HCT116 (cell line): Measurements from ENCODE around the gene ZDHHC21. TPM values are rescaled to one million over a fixed set of nuclear protein-coding genes. Genes with fewer than 3 reads are reported as not detected.

ENCODE experiments used
- ATAC-seq: fragments of 200-7000 bp; cut with Tn5 transposase; 2 replicates; pipeline ENCODE4 v1.9.1; 2020; ENCODE audit warnings: mild to moderate bottlenecking, moderate library complexity
- BruUV-seq: library from RNA; stranded (reverse); fragments of 400-500 nt; replicated peaks from 2 replicates; lab custom pipeline; 2021; lab: Mats Ljungman, UMichigan
- CTCF ChIA-PET: fragments of 300-600 bp; sonication (Branson Sonifier 250); formaldehyde crosslinking; loops from one replicate; lab custom pipeline; 2021; ENCODE audit warnings: antibody characterized with exemption; lab: Charles Lee
- POLR2A ChIA-PET: fragments of 300-600, 350-600 bp; sonication (Branson Sonifier 250); formaldehyde crosslinking; loops from one replicate; lab custom pipeline; 2021; ENCODE audit warnings: antibody characterized with exemption; lab: Charles Lee
- RAD21 ChIA-PET, 2 experiments: fragments of 300-600 bp; sonication (Branson Sonifier 250); formaldehyde crosslinking; loops; one replicate each; lab custom pipeline; 2023; ENCODE audit warnings: low total read pairs in 2 of 2; ENCODE audit not compliant: uncharacterized antibody in 2 of 2, unreplicated experiment in 2 of 2, low non-redundant PET in 1 of 2; lab: Charles Lee
- DNase-seq: peaks from one replicate; pipeline ENCODE4 v3.0.0-alpha.2; 2010; ENCODE audit warnings: low read depth, low spot score
- H2AFZ ChIP-seq: fragments of 200-600 bp; shearing (Covaris generic), sonication (generic); 2 replicates; pipeline ENCODE4 v1.6.1; 2017; ENCODE audit warnings: low read depth, mixed run types, mixed read lengths, antibody characterized with exemption, low read length; ENCODE audit not compliant: poor library complexity, severe bottlenecking
- H3K27ac ChIP-seq: 2 replicates; pipeline ENCODE4 v1.5.1; 2012; ENCODE audit warnings: low read depth, low read length
- H3K27me3 ChIP-seq: fragments of 200-600 bp; sonication (generic); 2 replicates; pipeline ENCODE4 v1.6.1; 2016; ENCODE audit warnings: mixed run types, low read length, mixed read lengths; ENCODE audit not compliant: insufficient read depth
- H3K36me3 ChIP-seq, 2 experiments: fragments of 200-500 bp in 1 of 2; fragments of 200-600 bp in 1 of 2; sonication (Bioruptor generic) in 1 of 2; sonication (generic) in 1 of 2; 2 replicates each; pipeline versions ENCODE4 v1.5.1 to v1.6.1; 2014 to 2016; ENCODE audit warnings: low read length in 2 of 2, inconsistent platforms in 1 of 2, mixed read lengths in 1 of 2, mixed run types in 1 of 2; ENCODE audit not compliant: insufficient read depth in 2 of 2, control insufficient read depth in 1 of 2
- H3K4me1 ChIP-seq, 2 experiments: fragments of 200-600 bp in 1 of 2; sonication (generic) in 1 of 2; 2 replicates each; pipeline versions ENCODE4 v1.5.1 to v1.6.1; 2012 to 2017; ENCODE audit warnings: low read length in 2 of 2, inconsistent platforms in 1 of 2, mild to moderate bottlenecking in 1 of 2, mixed read lengths in 1 of 2, mixed run types in 1 of 2, moderate library complexity in 1 of 2; ENCODE audit not compliant: insufficient read depth in 2 of 2, control insufficient read depth in 1 of 2
- H3K4me2 ChIP-seq: fragments of 200-600 bp; sonication (generic); 2 replicates; pipeline ENCODE4 v1.6.1; 2017; ENCODE audit warnings: mixed run types, low read length, mixed read lengths
- H3K4me3 ChIP-seq, 2 experiments: fragments of 200-600 bp in 1 of 2; sonication (generic) in 1 of 2; replicated peaks in 1 of 2; 2 replicates each; pipeline ENCODE4 v1.5.1; 2011 to 2016; ENCODE audit warnings: low read length in 2 of 2, control low read depth in 1 of 2, low read depth in 1 of 2, mild to moderate bottlenecking in 1 of 2, mixed read lengths in 1 of 2, mixed run types in 1 of 2
- H3K79me2 ChIP-seq: fragments of 200-600 bp; sonication (generic); 2 replicates; pipeline ENCODE4 v1.6.1; 2017; ENCODE audit warnings: mild to moderate bottlenecking, mixed run types, low read length, moderate library complexity, mixed read lengths; ENCODE audit not compliant: insufficient read depth
- H3K9ac ChIP-seq: fragments of 200-600 bp; sonication (generic); 2 replicates; pipeline ENCODE4 v1.6.1; 2016; ENCODE audit warnings: low read length, mixed read lengths
- H3K9me2 ChIP-seq: fragments of 200-600 bp; sonication (generic), shearing (Covaris generic); 2 replicates; pipeline ENCODE4 v1.6.1; 2017; ENCODE audit warnings: mixed run types, mild to moderate bottlenecking, moderate library complexity; ENCODE audit not compliant: insufficient read depth
- H3K9me3 ChIP-seq, 2 experiments: fragments of 200-500 bp in 1 of 2; fragments of 200-600 bp in 1 of 2; sonication (Bioruptor generic) in 1 of 2; sonication (generic) in 1 of 2; 2 replicates each; pipeline ENCODE4 v1.6.1; 2014 to 2017; ENCODE audit warnings: low read length in 2 of 2, mixed read lengths in 2 of 2, inconsistent platforms in 1 of 2, low read depth in 1 of 2, mild to moderate bottlenecking in 1 of 2, mixed run types in 1 of 2, moderate library complexity in 1 of 2; ENCODE audit not compliant: control insufficient read depth in 1 of 2, insufficient read depth in 1 of 2
- H4K20me1 ChIP-seq: fragments of 200-600 bp; sonication (generic), shearing (Covaris generic); 2 replicates; pipeline ENCODE4 v1.6.1; 2017; ENCODE audit warnings: mixed run types, mild to moderate bottlenecking, moderate library complexity; ENCODE audit not compliant: insufficient read depth
- ATF3 ChIP-seq: IDR thresholded peaks from 2 replicates; pipeline ENCODE4 v1.6.1; 2012
- CEBPB ChIP-seq: IDR thresholded peaks from 2 replicates; pipeline ENCODE4 v1.6.1; 2012; ENCODE audit warnings: low read depth
- EGR1 ChIP-seq: IDR thresholded peaks from 2 replicates; pipeline ENCODE4 v1.6.1; 2012; ENCODE audit warnings: low read depth
- EZH2phosphoT487 ChIP-seq: fragments of 200-600 bp; IDR thresholded peaks from 2 replicates; pipeline ENCODE4 v1.6.1; 2018; ENCODE audit warnings: antibody characterized with exemption, borderline replicate concordance
- FOSL1 ChIP-seq: IDR thresholded peaks from 2 replicates; pipeline ENCODE4 v1.6.1; 2012; ENCODE audit warnings: low read depth
- JUND ChIP-seq: IDR thresholded peaks from 2 replicates; pipeline ENCODE4 v1.6.1; 2012
- REST ChIP-seq: IDR thresholded peaks from 2 replicates; pipeline ENCODE4 v1.6.1; 2012; ENCODE audit warnings: low read depth
- SIN3A ChIP-seq: IDR thresholded peaks from 2 replicates; pipeline ENCODE4 v1.6.1; 2012; ENCODE audit warnings: low read depth
- SP1 ChIP-seq: IDR thresholded peaks from 2 replicates; pipeline ENCODE4 v1.6.1; 2012; ENCODE audit warnings: low read depth
- YY1 ChIP-seq: IDR thresholded peaks from 2 replicates; pipeline ENCODE4 v1.6.1; 2011; ENCODE audit warnings: low read length, low read depth, moderate library complexity, mild to moderate bottlenecking; ENCODE audit not compliant: insufficient replicate concordance; ENCODE audit errors: extremely low read depth
- ZBTB33 ChIP-seq: IDR thresholded peaks from 2 replicates; pipeline ENCODE4 v1.6.1; 2011; ENCODE audit warnings: mild to moderate bottlenecking, low read length, moderate library complexity; ENCODE audit not compliant: insufficient replicate concordance; ENCODE audit errors: extremely low read depth
- ZNF274 ChIP-seq: fragments of 200-500 bp; sonication (Bioruptor generic); IDR thresholded peaks from 2 replicates; pipeline ENCODE4 v1.6.1; 2014; ENCODE audit warnings: mild to moderate bottlenecking, low read depth, low read length, inconsistent platforms
- intact Hi-C: fragments of 100-400 bp; cut with micrococcal nuclease; formaldehyde crosslinking; loops from 2 replicates; pipeline ENCODE4 v1.10.0; 2022
- total RNA-seq: library from RNA; stranded (reverse); gene quantifications from one replicate; pipeline ENCODE4 v1.2.1, GENCODE V29; 2021; ENCODE audit not compliant: unreplicated experiment

The ZDHHC21 gene
- total RNA-seq, 1 experiment from 2014 or later = 5.9 TPM

- no peak for TF ChIP-seq FOSL1
Measured at GRCh38 chr9:14722391-14723035, 29.3 kb upstream of the ZDHHC21 start, which contains the start of gene CER1 (continued).

- DNase-seq (no peak), ATAC-seq (no peak)
- POLR2A ChIA-PET = no interaction called here
- CTCF ChIA-PET = no interaction called here
- Histone ChIP-seq H3K4me1 (no peaks in the 10 kb centered on the region), H3K4me2 (no peak overlapping the region), H4K20me1 (no peaks in the 10 kb centered on the region; the same call in 1 of the 2 replicates), H3K4me3 (no peak overlapping the region), H3K36me3 (no peaks in the 10 kb centered on the region), H3K27me3 (peaks cover 49% of the 10 kb centered on the region), H3K9me3 (no peaks in the 10 kb centered on the region), H3K27ac (no peak overlapping the region), H3K9me2 (no peaks in the 10 kb centered on the region), H2AFZ (no peak overlapping the region), H3K79me2 (no peaks in the 10 kb centered on the region), H3K9ac (no peak overlapping the region)
- intact Hi-C loops = no loop called here
- BruUV-seq = no TSS peak
- RAD21 ChIA-PET = no interaction called here
- TF ChIP-seq JUND = no peak
- no peak for TF ChIP-seq SP1
- TF ChIP-seq SIN3A = no peak
- no peak for TF ChIP-seq ATF3
Measured at GRCh38 chr9:14719231-14719923, 26.1 kb upstream of the ZDHHC21 start.

GRCh38 chr9:14715102-14715501 is 21.9 kb upstream of the ZDHHC21 start:
- no peak overlapping the region for H3K27ac ChIP-seq
- RAD21 ChIA-PET = no interaction called here
- peaks cover 31% of the 10 kb centered on the region for H3K27me3 ChIP-seq
- POLR2A ChIA-PET = no interaction called here
- no peak overlapping the region for H2AFZ ChIP-seq
- no peak overlapping the region for H3K4me2 ChIP-seq
- BruUV-seq = no TSS peak
- H3K79me2 ChIP-seq = no peaks in the 10 kb centered on the region
- ATAC-seq = no peak
- no peak overlapping the region for H3K4me3 ChIP-seq
- H4K20me1 ChIP-seq = no peaks in the 10 kb centered on the region
- H3K9me3 ChIP-seq = no peaks in the 10 kb centered on the region
- no peak for DNase-seq
- H3K36me3 ChIP-seq = no peaks in the 10 kb centered on the region
- no peaks in the 10 kb centered on the region for H3K9me2 ChIP-seq
- CTCF ChIA-PET = no interaction called here
- H3K4me1 ChIP-seq = no peaks in the 10 kb centered on the region
- intact Hi-C loops = no loop called here
- no peak overlapping the region for H3K9ac ChIP-seq
- TF ChIP-seq REST (no peak), ZNF274 (no peak), JUND (no peak), CEBPB (no peak), EGR1 (no peak), EZH2phosphoT487 (no peak), YY1 (no peak), ZBTB33 (no peak)
